Measurements from ENCODE around the gene CNR2.

CNR2 gene

GRCh38 chr1:23868557-23869016 lies 44.6 kb downstream of the CNR2 start:
- TF ChIP-seq CTCF (IDR thresholded peaks at IDR 0.05; ENCODE audit: poor library complexity, severe bottlenecking) = peak; percentile 85
- Histone ChIP-seq H3K27me3 (ENCODE audit: insufficient read depth, poor library complexity, severe bottlenecking) (no peaks in the 10 kb centered on the region), H3K4me1 (ENCODE audit: insufficient read depth, poor library complexity, severe bottlenecking) (peaks cover 26% of the 10 kb centered on the region), H3K27ac (ENCODE audit: poor library complexity, severe bottlenecking) (peak overlapping the region; percentile 83), H3K9me3 (ENCODE audit: severe bottlenecking) (peaks cover 2% of the 10 kb centered on the region), H3K4me3 (ENCODE audit: severe bottlenecking) (peak overlapping the region; percentile 54), H3K36me3 (ENCODE audit: low read depth) (peaks cover 15% of the 10 kb centered on the region)
- DNase-seq (ENCODE audit: low spot score) (no peak), ATAC-seq (ENCODE audit: low read depth) (no peak; the same call in 2 of the 3 replicates)

GRCh38 chr1:23867895-23868556 lies 45.1 kb downstream of the CNR2 start, which contains the start of gene FUCA1:
TSS of gene FUCA1 (minus strand) at chr1:23868290. CDS start at chr1:23868286, 4 bp downstream.
- DNase-seq (ENCODE audit: low spot score) (peak; percentile 86), ATAC-seq (ENCODE audit: low read depth) (peak; percentile 80)
- peak within 1 kb of the TSS; percentile 54 for H3K4me3 ChIP-seq (ENCODE audit: severe bottlenecking)
- peaks cover 26% of the 10 kb centered on the region for H3K4me1 ChIP-seq (ENCODE audit: insufficient read depth, poor library complexity, severe bottlenecking)
- no peaks in the 10 kb centered on the region for H3K27me3 ChIP-seq (ENCODE audit: insufficient read depth, poor library complexity, severe bottlenecking)
- H3K27ac ChIP-seq (ENCODE audit: poor library complexity, severe bottlenecking) = peak within 1 kb of the TSS; percentile 83
- H3K36me3 ChIP-seq (ENCODE audit: low read depth) = peaks cover 20% of the 10 kb centered on the region
- TF ChIP-seq CTCF (IDR thresholded peaks at IDR 0.05; ENCODE audit: poor library complexity, severe bottlenecking) = peak; percentile 98
- H3K9me3 ChIP-seq (ENCODE audit: severe bottlenecking) = peaks cover 2% of the 10 kb centered on the region

- TF ChIP-seq CTCF (IDR thresholded peaks at IDR 0.05; ENCODE audit: poor library complexity, severe bottlenecking) = no peak
- H3K36me3 ChIP-seq (ENCODE audit: low read depth) = peaks cover 25% of the 10 kb centered on the region
- peaks cover 26% of the 10 kb centered on the region for H3K4me1 ChIP-seq (ENCODE audit: insufficient read depth, poor library complexity, severe bottlenecking)
- no peaks in the 10 kb centered on the region for H3K27me3 ChIP-seq (ENCODE audit: insufficient read depth, poor library complexity, severe bottlenecking)
- ATAC-seq (ENCODE audit: low read depth) (peak; percentile 13), DNase-seq (ENCODE audit: low spot score) (no peak)
- peaks cover 1% of the 10 kb centered on the region for H3K9me3 ChIP-seq (ENCODE audit: severe bottlenecking)
- H3K4me3 ChIP-seq (ENCODE audit: severe bottlenecking) = peak overlapping the region; percentile 54
- peak overlapping the region; percentile 83 for H3K27ac ChIP-seq (ENCODE audit: poor library complexity, severe bottlenecking)
Observed at GRCh38 chr1:23867542-23867894, 45.6 kb downstream of the CNR2 start.

- no peak for TF ChIP-seq CTCF (IDR thresholded peaks at IDR 0.05; ENCODE audit: poor library complexity, severe bottlenecking)
- peak; percentile 83 for DNase-seq (ENCODE audit: low spot score)
- peak overlapping the region; percentile 83 for H3K27ac ChIP-seq (ENCODE audit: poor library complexity, severe bottlenecking)
Observed at GRCh38 chr1:23865543-23865930, 47.6 kb downstream of the CNR2 start.

More at GRCh38 chr1:23865543-23865930, 47.6 kb downstream of the CNR2 start:
- ATAC-seq (ENCODE audit: low read depth) = peak; percentile 60
- peaks cover 26% of the 10 kb centered on the region for H3K4me1 ChIP-seq (ENCODE audit: insufficient read depth, poor library complexity, severe bottlenecking)
- H3K9me3 ChIP-seq (ENCODE audit: severe bottlenecking) = no peaks in the 10 kb centered on the region
- peaks cover 37% of the 10 kb centered on the region for H3K36me3 ChIP-seq (ENCODE audit: low read depth)
- H3K4me3 ChIP-seq (ENCODE audit: severe bottlenecking) = no peak overlapping the region
- H3K27me3 ChIP-seq (ENCODE audit: insufficient read depth, poor library complexity, severe bottlenecking) = no peaks in the 10 kb centered on the region

Data from RWPE2 (cell line).